Measurements from ENCODE around the gene HOXB8.
A peak's percentile ranks its signal among the peaks of the same experiment; 100 is the strongest.

GRCh38 chr17:48578616-48579470 lies 36.2 kb downstream of the HOXB8 start:
- no peak for TF ChIP-seq POLR2A (IDR thresholded peaks at IDR 0.05; ENCODE audit: low read depth, low read length)
- TF ChIP-seq TAF1 (IDR thresholded peaks at IDR 0.05; ENCODE audit: low read depth, low read length) = 0 out of 2 replicates have a peak, but pooled peaks have one; percentile 36
- no peak for TF ChIP-seq SPI1 (IDR thresholded peaks at IDR 0.05; ENCODE audit: low read depth, low read length)
- no peak for TF ChIP-seq POLR2AphosphoS5 (IDR thresholded peaks at IDR 0.05; ENCODE audit: low read depth, low read length)
